Stimulated activated CD4-positive, alpha-beta T cell treated with anti-CD3 and anti-CD28 coated beads, Interleukin-1b, Interleukin-23, amount 100 ng/mL, for 1 hour (primary cell): ENCODE measurements around the gene KCTD17.

ENCODE experiments used
- DNase-seq, 2 donors: peaks; one replicate each; pipeline ENCODE4 v3.0.0-alpha.2; 2020; ENCODE audit warnings: low read depth in 2 of 2

KCTD17 gene

GRCh38 chr22:37079158-37079557 is 27.6 kb downstream of the KCTD17 start:
- DNase-seq: no peak

- peak in 1 of 2 donors; percentile 36 for DNase-seq
Observed at GRCh38 chr22:37079668-37080171, 28.2 kb downstream of the KCTD17 start.

- DNase-seq: no peak
Observed at GRCh38 chr22:37080438-37080837, 28.9 kb downstream of the KCTD17 start.

- DNase-seq: no peak
Observed at GRCh38 chr22:37080838-37081237, 29.3 kb downstream of the KCTD17 start.

GRCh38 chr22:37082251-37082873 is 30.8 kb downstream of the KCTD17 start:
- DNase-seq: no peak

GRCh38 chr22:37083914-37084313 is 32.4 kb downstream of the KCTD17 start:
- DNase-seq: no peak

- no peak for DNase-seq
Observed at GRCh38 chr22:37084385-37084784, 32.8 kb downstream of the KCTD17 start.

GRCh38 chr22:37086184-37086583 is 34.6 kb downstream of the KCTD17 start:
- no peak for DNase-seq

- no peak for DNase-seq
Observed at GRCh38 chr22:37088108-37088605, 36.6 kb downstream of the KCTD17 start.

DNA sequence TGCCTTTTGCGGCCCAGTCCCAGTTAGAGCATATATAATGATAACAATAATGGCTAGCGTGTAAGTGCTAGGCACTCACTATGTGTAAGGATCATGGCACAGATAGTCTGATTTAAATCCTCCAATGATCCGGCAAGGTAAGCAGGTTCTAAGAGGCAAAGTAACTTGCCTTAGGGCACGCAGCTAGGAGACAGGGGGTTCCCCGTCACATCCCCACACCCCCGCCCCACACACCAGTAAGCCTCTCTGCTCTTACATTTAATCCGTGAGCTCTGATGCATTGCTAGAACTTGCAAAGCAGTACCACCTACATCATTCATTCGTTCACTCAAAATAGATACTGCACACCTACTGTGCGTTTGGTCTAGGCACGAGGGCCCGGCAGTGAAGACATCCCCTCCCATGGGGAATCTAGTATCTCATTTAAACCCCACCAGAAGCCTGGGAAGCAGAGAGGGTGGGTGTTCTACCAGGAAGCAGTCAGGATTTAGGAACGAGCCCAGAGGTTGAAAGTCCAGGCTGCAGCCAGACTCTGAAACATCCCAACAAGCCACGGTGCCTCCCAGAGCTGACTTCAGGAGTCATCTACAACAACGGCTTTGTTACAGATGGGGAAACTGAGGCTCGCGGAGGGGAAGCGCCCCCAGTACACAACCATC is 37.3 kb downstream of the KCTD17 start:
- DNase-seq: no peak

DNA sequence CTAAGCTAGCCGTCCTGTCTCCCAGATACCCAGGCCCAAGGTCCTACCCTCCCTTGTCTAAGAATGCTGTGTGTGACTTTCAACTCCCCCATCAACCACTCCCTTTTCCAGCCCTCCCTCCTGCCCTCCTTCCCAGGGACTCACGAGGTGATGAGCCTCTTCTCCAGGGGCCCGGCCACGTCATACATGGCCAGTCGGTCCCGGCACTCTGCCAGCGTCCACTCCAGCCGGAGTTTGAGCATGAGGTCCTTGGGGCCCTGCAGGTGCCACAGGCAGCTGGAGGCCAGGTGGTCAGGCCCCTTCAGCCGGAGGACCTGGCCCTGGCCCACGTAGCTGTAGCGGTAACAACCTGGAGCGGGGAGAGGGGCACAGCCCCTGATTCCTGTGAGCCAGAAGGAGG is 37.9 kb downstream of the KCTD17 start:
- no peak for DNase-seq

- no peak for DNase-seq
Observed at GRCh38 chr22:37090920-37091695, 39.6 kb downstream of the KCTD17 start.

DNA sequence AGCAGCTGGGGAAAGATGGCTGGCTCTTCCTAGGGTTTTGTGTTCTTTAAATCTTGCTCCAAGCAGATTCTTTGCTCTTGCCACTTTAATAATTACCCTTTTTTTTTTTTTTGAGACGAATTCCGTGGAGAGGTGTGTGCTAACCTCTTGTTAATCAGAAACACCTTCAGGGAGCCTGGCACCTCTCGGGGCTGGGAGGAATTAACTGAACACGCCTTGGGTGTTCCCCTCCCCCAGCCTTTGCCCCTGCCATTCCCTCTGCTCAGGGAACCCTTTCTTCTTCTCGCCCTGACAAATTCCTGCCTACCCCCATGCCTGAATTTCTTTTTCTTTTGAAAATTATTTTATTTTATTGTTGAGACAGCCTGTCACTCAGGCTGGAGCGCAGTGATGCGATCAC is 40.5 kb downstream of the KCTD17 start:
- no peak for DNase-seq

DNA sequence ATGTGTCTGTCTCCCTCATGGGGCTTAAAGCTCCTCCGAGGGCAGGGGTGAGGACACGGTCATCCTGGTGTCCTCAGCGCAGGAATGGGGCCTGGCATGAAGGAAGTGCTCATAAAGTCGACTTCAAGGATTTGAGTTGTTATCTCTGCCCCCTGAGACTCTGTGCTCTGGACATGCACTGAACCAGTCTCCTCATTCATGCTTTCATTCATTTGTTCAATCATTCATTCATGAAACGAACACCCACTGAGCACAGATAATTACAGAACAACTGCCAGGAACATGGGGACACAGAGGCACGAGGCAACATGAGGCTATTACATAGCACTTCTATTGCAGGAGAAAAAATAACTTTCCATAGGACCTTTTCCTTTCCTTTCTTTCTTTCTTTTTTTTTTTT is 41.5 kb downstream of the KCTD17 start:
- DNase-seq: no peak

DNA sequence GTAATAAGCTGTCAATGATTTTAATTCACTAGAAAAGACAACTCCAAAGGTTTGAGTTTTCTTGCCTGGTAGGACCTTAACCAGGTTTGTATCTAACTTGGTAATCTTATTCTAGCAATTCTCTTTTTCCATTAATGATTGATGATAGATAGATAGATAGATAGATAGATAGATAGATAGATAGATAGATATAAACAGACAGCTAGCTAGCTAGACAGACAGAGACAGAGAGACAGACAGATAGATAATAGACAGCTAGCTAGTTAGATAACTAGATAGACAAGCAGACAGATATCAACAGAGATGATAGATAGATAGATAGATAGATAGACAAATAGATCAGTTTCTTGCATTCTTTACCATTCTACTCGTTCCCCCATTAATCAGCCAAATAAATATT is 42.7 kb downstream of the KCTD17 start:
- no peak for DNase-seq

DNA sequence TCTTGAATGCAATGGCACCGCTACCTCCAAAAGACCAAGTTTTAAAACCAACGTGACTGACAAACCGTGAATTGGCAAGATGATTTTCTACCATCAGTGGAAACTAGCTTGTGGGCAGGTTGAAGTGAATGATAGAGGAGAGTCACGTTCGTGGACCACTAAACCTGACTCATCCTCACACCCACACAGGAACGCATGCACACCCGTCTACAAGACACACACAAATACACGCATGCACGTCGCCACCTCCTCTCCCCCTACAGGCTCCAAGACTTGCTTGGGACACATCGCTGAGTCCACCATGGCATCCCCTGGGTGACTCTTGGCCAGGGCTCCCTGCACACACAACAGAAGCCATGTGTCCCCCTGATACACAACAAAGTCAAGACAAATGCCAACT is 43.6 kb downstream of the KCTD17 start:
- DNase-seq: peak in 1 of 2 donors; percentile 29

DNA sequence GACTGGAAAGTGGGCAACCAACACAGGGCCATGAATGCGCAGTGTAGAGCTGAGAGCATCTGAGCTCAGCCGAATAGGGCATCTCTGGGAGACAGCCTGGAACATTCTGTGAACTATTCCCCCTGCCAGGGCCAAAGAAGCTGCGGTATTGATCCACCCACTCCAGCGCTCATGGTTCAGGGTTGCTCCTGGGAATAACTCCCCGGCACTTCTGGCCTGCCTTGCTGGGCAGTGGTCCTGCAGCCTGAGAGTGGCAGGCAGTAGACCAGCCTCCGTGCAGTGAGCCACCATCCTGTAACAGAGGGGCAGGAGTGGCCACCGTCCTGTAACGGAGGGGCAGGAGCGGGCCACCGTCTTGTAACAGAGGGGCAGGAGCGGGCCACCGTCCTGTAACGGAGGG is 45.8 kb downstream of the KCTD17 start:
- no peak for DNase-seq

- DNase-seq: no peak
Observed at GRCh38 chr22:37098976-37099591, 47.5 kb downstream of the KCTD17 start.

DNA sequence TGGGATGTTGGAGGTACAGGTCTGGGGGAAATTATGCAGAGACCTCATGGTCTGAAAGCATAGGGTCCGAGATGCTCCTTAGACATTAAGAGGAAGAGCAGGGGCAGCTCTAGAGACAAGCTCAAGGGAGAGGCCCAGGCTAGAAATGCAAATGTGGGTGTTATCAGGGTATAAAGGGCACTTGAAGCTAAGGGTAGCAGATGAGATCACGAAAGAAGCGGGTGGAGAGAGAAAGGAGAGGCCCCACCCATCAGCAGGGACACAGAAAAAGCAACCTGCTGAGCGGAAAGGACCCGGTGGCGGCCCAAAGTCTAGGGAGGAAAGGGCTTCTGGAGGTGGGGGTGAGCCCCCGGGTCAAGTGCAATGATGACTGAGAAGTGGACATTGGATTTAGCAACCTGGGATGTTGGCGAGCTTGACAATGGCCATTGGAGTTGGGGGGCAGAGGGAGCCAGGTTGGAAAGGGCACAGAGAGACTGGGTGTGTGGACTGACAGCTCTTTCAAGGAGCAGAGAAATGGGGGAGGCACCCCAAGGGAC is 49.1 kb downstream of the KCTD17 start:
- DNase-seq: no peak

DNA sequence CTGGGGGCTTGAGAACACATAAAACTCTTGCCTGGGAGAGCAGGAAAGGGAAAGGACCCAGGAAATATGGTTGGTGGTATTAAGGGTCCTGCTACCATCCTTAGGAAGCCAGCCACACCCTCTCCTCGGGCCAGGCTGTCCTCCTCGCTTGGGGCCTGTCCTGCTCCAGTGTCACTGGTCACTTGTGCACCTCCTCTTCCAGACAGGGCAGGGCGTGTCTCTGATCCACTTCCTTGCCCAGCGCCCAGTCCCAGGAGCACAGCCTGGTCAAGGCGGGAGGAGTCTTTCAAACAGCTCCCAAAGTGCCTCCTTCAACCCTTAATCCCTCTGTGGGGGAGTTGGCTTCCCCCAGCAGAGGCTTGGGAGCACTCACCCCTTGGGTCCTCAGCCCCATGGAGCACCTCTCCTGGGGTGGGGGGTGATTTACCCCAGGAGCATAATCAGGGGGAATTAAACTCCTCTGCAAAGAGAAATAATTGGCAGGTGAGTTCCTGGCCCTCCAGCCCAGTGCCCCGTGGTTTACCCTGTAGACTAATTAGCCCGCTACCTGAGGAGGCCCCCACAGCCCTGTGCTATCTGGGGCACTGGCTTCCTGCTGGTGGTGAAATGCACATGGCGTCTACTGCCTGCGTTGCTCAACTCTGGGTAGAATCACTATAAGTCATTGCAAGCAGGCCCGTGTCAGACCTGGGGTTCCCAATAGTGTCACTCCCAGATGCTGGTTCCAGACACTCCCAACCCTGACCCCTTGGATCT is 49.9 kb downstream of the KCTD17 start:
- no peak for DNase-seq

GRCh38 chr22:37103151-37103550 is 51.6 kb downstream of the KCTD17 start:
- no peak for DNase-seq
